ENCODE data around the gene RIPPLY2. TPM values are rescaled to one million over a fixed set of nuclear protein-coding genes. Genes with fewer than 3 reads are reported as not detected.
"Not testable (repeated sequence)": the region's sequence is repeated elsewhere in the genome, so short reads cannot be mapped to it uniquely, and the experiment has no call there.

Gene RIPPLY2
- total RNA-seq, 2 experiments from 2014 or later = not detected

DNA sequence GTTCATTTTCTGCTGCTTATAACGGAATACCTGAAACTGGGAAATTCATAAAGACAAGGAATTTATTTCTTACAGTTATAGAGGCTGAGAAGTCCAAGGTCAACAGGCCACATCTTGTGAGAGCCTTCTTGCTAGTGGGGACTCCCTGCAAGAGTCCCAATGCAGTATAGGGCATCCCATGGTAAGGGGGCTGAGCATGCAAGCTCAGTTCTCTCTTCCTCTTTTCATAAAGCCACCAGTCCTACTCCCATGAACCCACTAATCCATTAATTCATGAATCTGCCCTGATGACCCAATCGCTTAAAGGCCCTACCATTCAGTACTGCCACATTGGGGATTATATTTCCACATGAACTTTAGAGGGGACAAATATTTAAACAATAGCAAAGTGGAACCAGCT lies 32.8 kb downstream of the RIPPLY2 start:
- H3K4me3 Mint-ChIP-seq = no peak overlapping the region
- CTCF ChIA-PET = interaction anchor here (0.6 to 2.4 kb wide), 4 partner anchors 161 to 342 kb away, joined by 3 to 15 read pairs (median 4); partner anchors contain the start of gene CEP162
- H3K27ac Mint-ChIP-seq = no peak overlapping the region
- H3K36me3 Mint-ChIP-seq (ENCODE audit: low read depth) = peaks cover 9% of the 10 kb centered on the region
- DNase-seq = no peak
- no peaks in the 10 kb centered on the region for H3K9me3 Mint-ChIP-seq
- peaks cover 16% of the 10 kb centered on the region for H3K4me1 Mint-ChIP-seq (ENCODE audit: low read depth)
- H3K27me3 Mint-ChIP-seq (ENCODE audit: low read depth) = no peaks in the 10 kb centered on the region
- intact Hi-C loops (cut with micrococcal nuclease) = loop anchor here (2.0 kb wide), 1 partner anchor 889 kb away; no protein-coding TSS in a partner anchor

GRCh38 chr6:83889621-83890020 lies 36.5 kb downstream of the RIPPLY2 start:
- intact Hi-C loops (cut with micrococcal nuclease) = no loop called here
- CTCF ChIA-PET = interaction anchor here (1.0 kb wide), 1 partner anchor 339 kb away, joined by 4 read pairs; the partner anchor contains the start of gene CEP162
- Mint-ChIP-seq H3K4me3 (no peak overlapping the region), H3K4me1 (ENCODE audit: low read depth) (peaks cover 16% of the 10 kb centered on the region), H3K27me3 (ENCODE audit: low read depth) (no peaks in the 10 kb centered on the region), H3K27ac (no peak overlapping the region), H3K36me3 (ENCODE audit: low read depth) (peaks cover 13% of the 10 kb centered on the region), H3K9me3 (no peaks in the 10 kb centered on the region)
- no peak for DNase-seq

DNA sequence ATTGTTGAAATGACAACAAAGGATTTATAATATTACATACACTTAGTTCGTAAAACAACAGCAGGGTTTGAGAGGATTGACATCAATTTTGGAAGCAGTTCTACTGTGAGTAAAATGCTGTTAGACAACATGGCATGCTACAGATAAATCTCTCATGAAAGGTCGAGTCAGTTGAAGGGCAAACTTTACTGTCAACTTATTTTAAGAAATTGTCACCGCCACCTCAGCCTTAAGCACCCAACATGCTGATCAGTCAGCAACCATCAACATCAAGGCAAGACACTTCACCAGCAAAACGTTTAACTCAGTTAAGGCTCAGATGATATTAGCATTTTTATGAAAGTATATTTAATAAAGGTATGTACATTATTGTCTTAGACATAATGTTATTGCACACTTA lies 37.4 kb downstream of the RIPPLY2 start:
- intact Hi-C loops (cut with micrococcal nuclease) = no loop called here
- H3K27me3 Mint-ChIP-seq (ENCODE audit: low read depth) = no peaks in the 10 kb centered on the region
- H3K4me1 Mint-ChIP-seq (ENCODE audit: low read depth) = peaks cover 15% of the 10 kb centered on the region
- no peaks in the 10 kb centered on the region for H3K9me3 Mint-ChIP-seq
- no peak overlapping the region for H3K4me3 Mint-ChIP-seq
- CTCF ChIA-PET = interaction anchor here (1.2 kb wide), 1 partner anchor 351 kb away, joined by 3 read pairs; no protein-coding TSS in a partner anchor
- peaks cover 15% of the 10 kb centered on the region for H3K36me3 Mint-ChIP-seq (ENCODE audit: low read depth)
- no peak overlapping the region for H3K27ac Mint-ChIP-seq
- DNase-seq = no peak

DNA sequence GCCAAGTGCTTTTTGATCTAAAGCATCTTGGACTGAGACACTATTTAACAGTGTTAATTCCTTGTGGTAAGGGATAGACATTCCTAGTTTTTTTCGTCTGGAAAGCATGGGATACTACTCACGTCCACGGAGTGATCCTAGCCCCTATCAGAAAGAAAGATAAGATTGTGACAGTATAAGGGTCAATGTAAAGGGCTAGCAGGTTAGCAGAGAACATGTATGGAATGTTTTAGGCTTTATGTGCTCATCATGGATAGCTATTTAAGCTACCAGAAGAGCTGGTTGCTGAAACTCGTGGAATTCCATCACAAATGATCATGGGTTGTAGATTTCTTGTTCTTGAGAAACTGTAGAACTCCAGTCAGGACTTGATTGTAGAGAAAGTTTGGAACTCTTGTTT lies 38.4 kb downstream of the RIPPLY2 start:
- H3K27me3 Mint-ChIP-seq (ENCODE audit: low read depth) = no peaks in the 10 kb centered on the region
- peaks cover 15% of the 10 kb centered on the region for H3K4me1 Mint-ChIP-seq (ENCODE audit: low read depth)
- CTCF ChIA-PET = interaction anchor here (1.2 kb wide), 1 partner anchor 350 kb away, joined by 3 read pairs; no protein-coding TSS in a partner anchor

DNA sequence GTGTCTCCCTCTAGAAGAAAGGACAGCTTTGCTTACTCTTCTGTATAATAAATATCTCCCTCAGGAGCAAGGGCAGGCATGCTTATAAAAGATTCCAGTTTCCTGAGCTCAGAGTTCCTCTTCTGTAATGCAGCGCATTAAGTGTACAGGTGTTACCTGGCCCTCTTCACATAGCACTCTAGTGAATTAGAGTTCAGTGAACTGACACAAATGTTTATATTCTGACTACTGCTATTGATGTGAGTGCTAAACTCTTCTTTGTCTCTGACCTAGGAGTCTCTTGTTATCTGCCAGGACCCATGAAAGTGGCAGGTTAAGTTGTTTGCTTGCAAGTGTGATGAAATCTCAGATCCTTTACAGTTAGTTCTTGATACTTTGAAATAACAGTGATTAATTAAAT lies 39.9 kb downstream of the RIPPLY2 start:
- intact Hi-C loops (cut with micrococcal nuclease) = no loop called here
- peaks cover 32% of the 10 kb centered on the region for H3K36me3 Mint-ChIP-seq (ENCODE audit: low read depth)
- H3K9me3 Mint-ChIP-seq = peaks cover 10% of the 10 kb centered on the region
- H3K4me3 Mint-ChIP-seq = no peak overlapping the region
- H3K27ac Mint-ChIP-seq = no peak overlapping the region
- no peak for DNase-seq
- H3K27me3 Mint-ChIP-seq (ENCODE audit: low read depth) = no peaks in the 10 kb centered on the region
- CTCF ChIA-PET = no interaction called here
- H3K4me1 Mint-ChIP-seq (ENCODE audit: low read depth) = peaks cover 15% of the 10 kb centered on the region

More for the DNA sequence above, 38.4 kb downstream of the RIPPLY2 start:
- DNase-seq = no peak
- intact Hi-C loops (cut with micrococcal nuclease) = no loop called here
- peaks cover 23% of the 10 kb centered on the region for H3K36me3 Mint-ChIP-seq (ENCODE audit: low read depth)
- no peak overlapping the region for H3K4me3 Mint-ChIP-seq
- no peak overlapping the region for H3K27ac Mint-ChIP-seq
- H3K9me3 Mint-ChIP-seq = peaks cover 4% of the 10 kb centered on the region

GRCh38 chr6:83897094-83897493 lies 43.9 kb downstream of the RIPPLY2 start:
- H3K27me3 Mint-ChIP-seq (ENCODE audit: low read depth) = not testable (repeated sequence)

DNA sequence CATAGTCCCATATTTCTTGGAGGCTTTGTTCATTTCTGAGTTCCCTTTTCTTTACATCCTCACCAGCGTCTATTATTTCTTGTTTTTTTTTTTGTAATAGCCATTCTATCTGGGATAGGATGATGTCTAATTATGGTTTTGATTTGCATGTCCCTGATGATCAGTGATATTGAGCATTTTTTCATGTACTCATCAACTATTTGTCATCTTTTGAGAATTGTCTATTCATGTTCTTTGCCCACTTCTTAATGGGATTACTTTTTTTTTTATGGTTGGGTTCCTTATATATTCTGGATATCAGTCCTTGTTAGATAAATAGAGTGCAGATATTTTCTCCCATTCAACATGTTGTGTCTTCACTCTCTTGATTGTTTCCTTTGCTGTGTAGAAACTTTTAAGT lies 48.5 kb downstream of the RIPPLY2 start:
- intact Hi-C loops (cut with micrococcal nuclease) = loop anchor here (5.0 kb wide), 1 partner anchor 404 kb away; no protein-coding TSS in a partner anchor
- peaks cover 17% of the 10 kb centered on the region for H3K4me1 Mint-ChIP-seq (ENCODE audit: low read depth)
- peaks cover 55% of the 10 kb centered on the region for H3K36me3 Mint-ChIP-seq (ENCODE audit: low read depth)
- peaks cover 54% of the 10 kb centered on the region for H3K9me3 Mint-ChIP-seq
- CTCF ChIA-PET = no interaction called here
- no peak for DNase-seq
- H3K27ac Mint-ChIP-seq = no peak overlapping the region
- no peak overlapping the region for H3K4me3 Mint-ChIP-seq
- no peaks in the 10 kb centered on the region for H3K27me3 Mint-ChIP-seq (ENCODE audit: low read depth)

More at GRCh38 chr6:83897094-83897493, 43.9 kb downstream of the RIPPLY2 start:
- intact Hi-C loops (cut with micrococcal nuclease); DNase-seq; CTCF ChIA-PET; H3K4me3 Mint-ChIP-seq; H3K27ac Mint-ChIP-seq; H3K4me1 Mint-ChIP-seq (ENCODE audit: low read depth): not testable (repeated sequence)
- H3K9me3 Mint-ChIP-seq = peaks cover 31% of the 10 kb centered on the region
- H3K36me3 Mint-ChIP-seq (ENCODE audit: low read depth) = peaks cover 46% of the 10 kb centered on the region

DNA sequence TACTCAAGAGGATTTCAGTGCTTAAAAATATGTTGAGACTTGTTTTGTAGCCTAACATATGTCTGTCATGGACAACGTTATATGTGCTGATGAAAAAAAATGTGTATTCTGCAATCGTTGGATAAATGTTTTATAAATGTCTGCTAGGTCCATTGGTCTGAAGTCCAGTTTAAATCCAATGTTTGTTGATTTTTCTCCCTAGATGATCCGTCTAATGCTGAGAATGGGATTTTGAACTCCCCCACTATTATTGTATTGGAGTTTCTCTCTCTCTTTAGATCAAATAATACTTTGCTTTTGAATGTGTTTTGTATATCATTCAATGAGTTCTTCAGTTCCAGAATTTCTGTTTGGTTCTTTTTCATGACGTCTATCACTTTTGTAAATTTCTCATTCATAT lies 51.2 kb downstream of the RIPPLY2 start:
- Mint-ChIP-seq H3K27me3 (ENCODE audit: low read depth) (no peaks in the 10 kb centered on the region), H3K4me3 (no peak overlapping the region), H3K4me1 (ENCODE audit: low read depth) (peaks cover 23% of the 10 kb centered on the region), H3K27ac (no peak overlapping the region), H3K36me3 (ENCODE audit: low read depth) (peaks cover 54% of the 10 kb centered on the region), H3K9me3 (peaks cover 45% of the 10 kb centered on the region)
- CTCF ChIA-PET = no interaction called here
- intact Hi-C loops (cut with micrococcal nuclease) = loop anchor here (5.0 kb wide), 1 partner anchor 407 kb away; no protein-coding TSS in a partner anchor
- no peak for DNase-seq

GRCh38 chr6:83905648-83906047 lies 52.5 kb downstream of the RIPPLY2 start:
- peaks cover 24% of the 10 kb centered on the region for H3K4me1 Mint-ChIP-seq (ENCODE audit: low read depth)
- intact Hi-C loops (cut with micrococcal nuclease) = no loop called here
- H3K36me3 Mint-ChIP-seq (ENCODE audit: low read depth) = peaks cover 52% of the 10 kb centered on the region
- no peaks in the 10 kb centered on the region for H3K27me3 Mint-ChIP-seq (ENCODE audit: low read depth)
- CTCF ChIA-PET = no interaction called here
- H3K4me3 Mint-ChIP-seq = no peak overlapping the region
- no peak overlapping the region for H3K27ac Mint-ChIP-seq
- peaks cover 39% of the 10 kb centered on the region for H3K9me3 Mint-ChIP-seq
- DNase-seq = no peak

Other genes starting within 250 kb of the RIPPLY2 start
- not detected for gene SNAP91, start 144.3 kb upstream of the RIPPLY2 start, total RNA-seq
- gene CYB5R4, start 6.3 kb downstream of the RIPPLY2 start, total RNA-seq = 10 to 100 TPM; 23.5 to 24.5 TPM
- gene MRAP2, start 180.4 kb downstream of the RIPPLY2 start, total RNA-seq = not detected

Measured in activated naive CD4-positive, alpha-beta T cell treated with anti-CD3 and anti-CD28 coated beads for 36 hours (primary cell).